GM21526 (cell line): ENCODE measurements around the gene CENPF.

Source experiments
- ATAC-seq: cut with Tn5 transposase; IDR thresholded peaks from one replicate; pipeline ENCODE4 v1.9.1; 2021; ENCODE audit warnings: moderate library complexity; ENCODE audit not compliant: unreplicated experiment, low FRiP score

Gene CENPF

GRCh38 chr1:214617246-214617645, 14.3 kb downstream of the CENPF start:
- no peak for ATAC-seq

DNA sequence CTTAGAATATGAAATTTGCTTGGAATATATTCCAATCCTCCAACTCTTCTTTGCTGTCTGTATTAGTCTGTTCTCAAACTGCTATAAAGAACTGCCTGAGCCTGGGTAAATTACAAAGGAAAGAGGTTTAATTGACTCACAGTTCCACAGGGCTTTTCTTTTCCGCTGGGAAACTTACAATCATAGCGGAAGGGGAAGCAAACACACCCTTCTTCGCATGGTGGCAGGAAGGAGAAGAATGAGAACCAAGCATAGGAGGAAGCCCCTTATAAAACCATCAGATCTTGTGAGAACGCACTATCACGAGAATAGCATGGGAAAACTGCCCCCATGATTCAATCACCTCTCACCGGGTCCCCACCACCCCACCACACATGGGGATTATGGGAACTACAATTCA, 14.8 kb downstream of the CENPF start:
- no peak for ATAC-seq

DNA sequence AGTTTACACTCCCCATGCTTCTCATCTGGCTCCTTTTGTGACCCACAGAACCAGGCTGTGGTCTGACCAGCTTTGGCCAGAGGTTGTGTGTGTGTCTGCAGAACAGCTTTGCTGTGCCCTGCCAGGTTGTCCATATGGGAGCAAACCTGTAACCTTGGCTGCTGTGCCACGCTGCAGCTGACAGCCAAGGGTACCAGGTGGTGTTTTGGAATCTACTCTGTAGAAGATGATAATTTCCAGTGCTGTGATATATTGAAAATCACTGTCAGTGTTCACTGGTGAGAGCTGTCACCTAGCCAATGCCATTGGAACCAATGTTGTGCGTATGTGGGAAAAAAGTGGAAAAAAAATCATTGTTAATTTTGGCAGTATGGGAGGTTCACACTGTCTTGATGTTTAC, 18.2 kb downstream of the CENPF start:
- no peak for ATAC-seq

- ATAC-seq: no peak
Observed at GRCh38 chr1:214623430-214623829, 20.4 kb downstream of the CENPF start.

GRCh38 chr1:214632091-214632490, 29.1 kb downstream of the CENPF start:
- no peak for ATAC-seq

DNA sequence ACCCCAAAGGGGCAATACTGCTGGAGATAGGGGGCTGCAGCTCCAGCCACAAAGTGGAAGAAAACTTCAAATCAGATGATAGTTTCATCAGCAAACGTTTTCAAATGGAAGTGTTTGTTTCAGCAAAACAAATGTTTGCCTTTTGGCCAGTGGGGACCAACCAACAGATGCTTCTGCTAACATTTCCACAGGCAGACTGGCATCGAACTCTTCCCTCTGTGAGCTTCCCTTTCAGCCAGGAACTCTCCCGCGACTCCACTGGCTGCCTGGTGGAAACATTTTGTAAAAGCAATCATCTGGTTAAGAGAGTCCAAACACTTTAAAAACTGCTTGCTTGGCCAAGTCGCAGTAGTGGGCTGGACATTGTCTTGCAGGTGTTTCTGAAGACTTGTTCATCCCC, 30.7 kb downstream of the CENPF start:
- ATAC-seq: no peak

DNA sequence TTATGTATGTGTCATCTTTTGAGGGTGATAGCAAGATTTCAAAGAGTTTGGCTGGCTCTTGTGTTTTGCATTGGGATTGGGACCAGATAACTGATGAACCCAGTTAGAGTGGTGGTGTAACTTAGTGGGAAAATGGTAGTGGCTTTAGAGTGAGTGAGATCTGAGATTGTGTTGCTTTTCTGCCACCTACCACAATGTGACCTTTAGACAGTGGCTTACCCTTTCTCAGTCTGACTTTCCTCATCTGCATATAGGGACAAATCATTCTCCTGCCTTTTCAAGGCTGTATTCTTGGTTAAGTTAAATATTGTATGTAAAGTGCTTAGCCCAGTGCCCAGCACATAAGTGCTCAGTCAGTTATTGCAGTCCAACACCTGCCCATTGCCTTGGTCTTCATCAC, 31.3 kb downstream of the CENPF start:
- no peak for ATAC-seq

DNA sequence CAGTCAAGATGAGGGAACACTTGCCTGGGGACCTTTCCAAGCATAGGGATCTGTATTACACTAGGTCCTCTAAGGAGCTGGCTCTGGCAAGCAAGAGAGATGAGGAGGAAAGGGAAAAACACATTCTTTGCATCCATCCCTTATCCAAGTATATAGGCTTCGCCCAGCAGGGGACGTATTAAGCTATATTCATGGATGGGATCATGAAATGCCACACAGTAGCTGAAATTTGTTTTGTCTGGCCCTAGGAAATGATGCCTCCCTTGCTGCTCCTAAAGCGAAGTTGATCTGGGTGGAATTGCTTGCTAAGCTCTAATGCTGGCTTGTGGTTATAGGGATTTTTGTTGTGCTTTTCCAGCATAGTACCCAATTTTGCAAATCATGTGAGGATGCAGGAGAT, 32.1 kb downstream of the CENPF start:
- no peak for ATAC-seq

- no peak for ATAC-seq
Observed at GRCh38 chr1:214635506-214635905, 32.5 kb downstream of the CENPF start.

DNA sequence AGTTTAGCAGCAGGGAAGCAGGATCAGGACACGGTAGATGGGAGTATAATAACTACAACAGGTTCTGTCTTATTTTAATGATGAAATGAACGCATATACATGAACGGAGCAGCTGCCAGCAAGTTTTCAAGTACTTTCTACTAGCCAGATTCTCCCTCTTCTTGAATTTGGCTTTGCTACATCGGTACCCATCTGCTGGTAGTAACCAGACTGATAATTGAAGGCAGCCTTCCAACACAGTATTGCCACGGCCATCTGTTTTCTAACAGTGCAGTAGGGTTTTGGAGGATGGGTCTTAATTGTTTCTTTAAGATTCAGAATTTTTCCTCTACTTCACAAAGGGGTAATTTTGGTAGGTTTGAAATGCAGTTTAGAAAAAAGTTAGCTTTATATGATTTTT, 33.4 kb downstream of the CENPF start:
- no peak for ATAC-seq

DNA sequence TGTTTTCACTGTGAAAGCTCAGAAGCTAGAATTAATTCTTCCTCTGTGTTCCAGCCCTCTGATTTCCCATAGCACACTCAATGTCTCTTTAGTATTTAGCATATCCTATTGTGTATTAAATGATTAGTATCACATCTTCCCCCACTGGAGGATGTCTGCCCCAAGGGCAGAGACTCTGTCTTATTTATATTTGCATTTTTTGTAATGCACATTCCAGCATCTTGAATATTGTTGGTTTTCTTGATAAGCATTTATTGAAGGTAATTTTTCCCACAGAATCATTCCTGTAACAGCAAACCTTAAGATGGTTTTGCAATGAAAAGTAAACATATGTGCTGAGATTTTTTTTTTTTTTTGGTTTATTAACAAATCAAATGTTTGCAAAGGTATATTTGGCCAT, 34.1 kb downstream of the CENPF start:
- ATAC-seq: no peak

GRCh38 chr1:214637722-214638458, 34.9 kb downstream of the CENPF start:
- ATAC-seq: peak; percentile 60

DNA sequence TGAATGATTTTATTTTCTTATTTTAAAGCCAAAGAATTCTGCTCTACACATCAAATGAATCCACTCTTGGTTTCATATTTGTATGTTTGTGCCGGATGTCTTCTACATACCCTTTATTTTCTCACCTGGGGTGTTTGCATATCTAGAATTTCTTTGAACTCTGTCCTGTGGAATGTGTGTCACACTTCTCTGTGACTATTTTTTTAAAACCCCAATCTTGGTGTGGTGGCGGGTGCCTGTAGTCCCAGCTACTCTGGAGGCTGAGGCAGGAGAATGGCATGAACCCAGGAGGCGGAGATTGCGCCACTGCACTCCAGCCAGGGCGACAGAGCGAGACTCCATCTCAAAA, 35.4 kb downstream of the CENPF start:
- ATAC-seq: no peak

DNA sequence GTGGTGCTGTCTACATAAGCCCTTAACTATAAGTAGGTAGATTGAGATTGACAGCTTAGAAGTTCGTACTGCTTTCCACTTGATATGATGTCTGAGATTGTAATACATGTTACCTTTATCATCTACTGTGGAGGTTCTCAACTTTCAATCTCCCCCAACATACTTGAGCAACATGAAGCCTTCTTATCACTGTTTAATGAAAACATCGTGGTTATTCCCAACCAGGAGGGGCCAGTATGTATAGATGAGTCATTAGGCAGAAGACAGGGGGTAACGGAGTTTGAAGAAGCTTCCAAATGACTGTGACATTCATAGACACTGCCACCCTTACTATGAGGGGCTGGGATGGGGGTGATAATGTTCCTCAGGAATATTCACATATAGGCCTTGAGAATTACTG, 36.0 kb downstream of the CENPF start:
- no peak for ATAC-seq

GRCh38 chr1:214640431-214641213, 37.6 kb downstream of the CENPF start:
- ATAC-seq: no peak

DNA sequence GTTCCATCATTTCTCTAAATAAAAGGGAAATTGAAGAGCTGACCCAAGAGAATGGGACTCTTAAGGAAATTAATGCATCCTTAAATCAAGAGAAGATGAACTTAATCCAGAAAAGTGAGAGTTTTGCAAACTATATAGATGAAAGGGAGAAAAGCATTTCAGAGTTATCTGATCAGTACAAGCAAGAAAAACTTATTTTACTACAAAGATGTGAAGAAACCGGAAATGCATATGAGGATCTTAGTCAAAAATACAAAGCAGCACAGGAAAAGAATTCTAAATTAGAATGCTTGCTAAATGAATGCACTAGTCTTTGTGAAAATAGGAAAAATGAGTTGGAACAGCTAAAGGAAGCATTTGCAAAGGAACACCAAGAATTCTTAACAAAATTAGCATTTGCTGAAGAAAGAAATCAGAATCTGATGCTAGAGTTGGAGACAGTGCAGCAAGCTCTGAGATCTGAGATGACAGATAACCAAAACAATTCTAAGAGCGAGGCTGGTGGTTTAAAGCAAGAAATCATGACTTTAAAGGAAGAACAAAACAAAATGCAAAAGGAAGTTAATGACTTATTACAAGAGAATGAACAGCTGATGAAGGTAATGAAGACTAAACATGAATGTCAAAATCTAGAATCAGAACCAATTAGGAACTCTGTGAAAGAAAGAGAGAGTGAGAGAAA, 38.4 kb downstream of the CENPF start:
- no peak for ATAC-seq

DNA sequence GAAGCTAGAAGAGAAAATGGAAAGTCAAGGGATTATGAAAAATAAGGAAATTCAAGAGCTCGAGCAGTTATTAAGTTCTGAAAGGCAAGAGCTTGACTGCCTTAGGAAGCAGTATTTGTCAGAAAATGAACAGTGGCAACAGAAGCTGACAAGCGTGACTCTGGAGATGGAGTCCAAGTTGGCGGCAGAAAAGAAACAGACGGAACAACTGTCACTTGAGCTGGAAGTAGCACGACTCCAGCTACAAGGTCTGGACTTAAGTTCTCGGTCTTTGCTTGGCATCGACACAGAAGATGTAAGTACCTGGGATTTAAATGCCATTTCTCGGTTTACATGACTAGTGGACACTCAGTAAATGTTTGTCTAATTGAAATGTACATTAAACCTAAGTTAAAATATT, 40.0 kb downstream of the CENPF start:
- no peak for ATAC-seq

- ATAC-seq: no peak
Observed at GRCh38 chr1:214645712-214646111, 42.7 kb downstream of the CENPF start.

DNA sequence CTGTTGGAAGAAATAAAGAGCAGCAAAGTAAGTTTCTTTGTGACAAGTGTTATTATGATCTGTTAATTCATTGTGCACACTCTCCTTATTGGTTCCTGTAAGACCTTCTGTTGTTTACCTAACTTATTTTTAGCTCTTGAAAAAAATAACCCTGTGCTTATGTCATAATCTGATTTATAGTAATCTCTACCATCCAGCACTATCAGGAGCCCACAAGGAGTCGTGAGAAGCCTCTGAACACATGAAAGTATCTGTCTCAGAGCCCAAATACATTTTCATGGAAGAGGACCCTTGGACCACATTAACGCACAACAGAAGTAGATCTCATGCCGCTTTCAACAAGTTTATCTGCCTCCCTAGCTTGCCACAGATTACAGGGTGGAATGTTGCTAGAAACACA, 45.8 kb downstream of the CENPF start:
- no peak for ATAC-seq

- ATAC-seq: no peak
Observed at GRCh38 chr1:214649607-214650006, 46.6 kb downstream of the CENPF start.

GRCh38 chr1:214650664-214651063, 47.7 kb downstream of the CENPF start:
- no peak for ATAC-seq

GRCh38 chr1:214657299-214657698, 54.3 kb downstream of the CENPF start:
- ATAC-seq: no peak
